Mucosa of gallbladder (tissue), 1 donor: ENCODE results near the gene NFXL1. TPM values are rescaled to one million over a fixed set of nuclear protein-coding genes. Genes with fewer than 3 reads are reported as not detected.
"Not testable (repeated sequence)": the region's sequence is repeated elsewhere in the genome, so short reads cannot be mapped to it uniquely, and the experiment has no call there.

Experiments used
- DNase-seq: peaks from one replicate; pipeline ENCODE4 v3.0.0-alpha.2; 2020; ENCODE audit warnings: low spot score
- total RNA-seq: library from RNA; stranded (reverse); gene quantifications from one replicate; pipeline ENCODE4 v1.2.1, GENCODE V29; 2021
- donor health status: DM: no; HTN: no; CAD: no.

Gene NFXL1
- total RNA-seq: 10.6 TPM

DNA sequence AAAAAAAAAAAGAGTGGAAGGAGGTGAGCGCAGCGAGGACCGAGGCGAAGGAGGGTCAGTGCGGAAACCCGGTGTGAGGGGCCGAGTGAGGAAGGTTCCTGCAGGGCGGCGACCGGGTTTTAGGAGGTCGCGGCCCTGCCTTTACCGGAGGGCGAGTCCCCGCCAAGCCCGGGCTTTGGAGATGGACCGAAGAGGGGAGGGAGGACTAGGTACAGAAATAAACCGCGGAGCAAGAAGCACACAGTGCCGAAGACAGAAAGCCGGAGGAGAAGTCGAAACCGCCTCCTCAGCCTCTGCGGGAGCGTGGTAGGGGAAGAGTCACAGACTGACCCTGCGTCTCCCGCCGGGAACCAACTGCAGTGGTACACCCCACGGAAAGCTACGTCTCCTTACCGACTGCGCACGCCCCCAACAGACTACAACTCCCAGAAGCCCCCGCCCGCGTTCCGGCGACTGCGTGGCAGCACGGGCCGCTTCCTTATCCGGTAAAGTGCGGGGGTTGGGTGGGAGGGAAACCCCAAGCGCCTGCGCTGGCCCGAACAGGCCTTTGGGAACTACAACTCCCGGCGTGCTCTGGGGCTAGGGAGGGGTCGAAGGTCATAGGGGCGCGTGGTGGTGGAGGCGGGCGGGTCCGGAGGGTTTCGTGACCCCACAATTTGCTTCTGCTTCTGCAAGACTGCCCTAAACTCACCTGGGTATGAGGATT lies at the start of gene NFXL1:
Gene NFXL1, minus strand, starts transcription at position 364 of the 706 bp plus-strand sequence. CDS start 380 bp downstream, outside the sequence.
- peak; percentile 98 for DNase-seq

GRCh38 chr4:47954677-47955076 lies 40.3 kb upstream of the NFXL1 start:
- DNase-seq: no peak

- no peak for DNase-seq
Observed at GRCh38 chr4:47954245-47954644, 39.9 kb upstream of the NFXL1 start.

DNA sequence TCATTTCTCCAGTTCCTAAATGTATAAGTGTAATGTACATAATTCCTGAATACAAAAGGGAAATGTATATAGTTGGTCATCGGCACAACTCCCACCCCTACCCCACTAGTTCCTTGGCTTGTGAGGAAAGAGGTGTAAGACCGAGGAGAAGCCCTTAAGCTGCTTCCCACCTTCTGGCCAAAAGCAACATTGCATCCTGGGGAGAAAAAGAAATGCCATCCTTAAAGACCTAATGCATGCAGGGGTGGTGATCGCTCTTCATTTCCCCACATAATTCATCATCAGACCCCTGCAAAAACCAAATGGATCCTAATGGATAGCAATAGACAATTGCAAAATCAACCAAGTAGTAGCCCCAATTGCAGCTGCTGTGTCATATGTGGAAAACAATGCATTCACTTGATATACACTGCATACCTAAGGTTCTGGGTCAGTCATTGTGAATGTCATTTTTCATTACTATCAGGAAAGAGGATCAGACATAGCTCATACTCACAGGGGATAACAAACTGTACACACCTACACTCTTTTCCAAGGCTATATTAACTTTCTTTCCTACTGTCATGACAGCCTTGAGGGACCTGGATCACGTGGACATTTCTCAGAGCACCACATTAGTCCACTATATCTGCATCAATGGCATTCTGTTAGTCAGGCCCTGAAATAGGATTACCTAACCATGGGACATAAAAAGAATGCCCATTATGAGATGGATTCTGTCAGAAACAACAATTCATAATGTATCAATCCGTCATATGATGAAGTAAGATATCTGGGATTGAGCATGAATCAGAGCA lies 31.7 kb upstream of the NFXL1 start:
- no peak for DNase-seq

DNA sequence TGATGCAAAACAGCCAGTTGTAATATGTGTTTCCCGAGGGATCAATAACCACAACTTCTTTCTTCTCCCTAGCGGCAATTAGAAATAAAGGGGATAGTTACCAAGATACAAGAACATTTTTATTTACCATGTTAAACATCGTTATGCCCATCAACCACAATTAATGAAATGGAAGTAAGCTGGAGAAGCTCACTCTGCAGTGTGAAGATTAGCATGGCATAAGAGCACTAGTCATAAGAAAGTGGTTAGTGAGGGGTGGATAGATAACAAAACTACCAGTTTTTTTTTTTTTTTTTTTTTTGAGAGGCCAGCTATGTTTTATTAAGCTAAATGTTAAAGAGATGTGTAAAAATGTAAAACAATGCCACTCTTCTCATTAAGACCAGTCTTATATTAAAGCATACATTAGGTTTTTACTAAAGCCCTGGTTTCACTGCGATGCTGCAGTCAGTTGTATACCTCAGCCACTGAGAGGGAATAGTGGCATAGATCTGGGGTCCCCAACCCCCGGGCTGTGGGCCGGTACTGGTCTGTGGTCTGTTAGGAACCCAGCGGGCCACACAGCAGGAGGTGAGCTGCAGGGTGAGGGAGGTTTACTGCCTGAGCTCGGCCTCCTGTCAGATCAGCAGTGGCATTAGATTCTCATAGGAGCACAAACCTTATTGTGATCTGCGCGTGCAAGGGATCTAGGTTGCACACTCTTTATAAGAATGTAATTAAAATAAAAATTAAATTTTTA lies 27.9 kb upstream of the NFXL1 start:
- DNase-seq: no peak

GRCh38 chr4:47939456-47939855 lies 25.1 kb upstream of the NFXL1 start:
- no peak for DNase-seq

GRCh38 chr4:47936336-47936735 lies 22.0 kb upstream of the NFXL1 start:
- DNase-seq: no peak

DNA sequence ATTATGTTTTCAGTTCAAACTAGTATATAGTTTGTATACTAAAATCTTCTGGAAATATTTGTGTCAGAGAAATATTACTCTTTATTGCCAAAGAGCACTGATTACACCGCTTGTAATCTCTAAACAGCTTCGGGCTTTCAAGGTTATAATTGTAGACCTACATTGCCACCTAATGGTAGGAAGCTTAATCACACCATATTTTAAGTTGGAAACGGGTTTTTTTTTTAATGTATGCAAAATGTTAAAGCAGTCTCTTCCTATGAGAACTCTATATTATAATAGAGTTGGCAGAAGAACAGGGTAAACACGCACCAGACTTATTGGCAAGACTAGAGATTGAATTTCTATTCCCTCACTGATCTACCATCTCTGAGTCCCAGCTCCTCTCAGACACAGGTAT lies 19.5 kb upstream of the NFXL1 start:
- DNase-seq: no peak

GRCh38 chr4:47930971-47931804 lies 16.8 kb upstream of the NFXL1 start:
- DNase-seq: peak; percentile 31

GRCh38 chr4:47929682-47930201 lies 15.4 kb upstream of the NFXL1 start:
- DNase-seq: no peak

DNA sequence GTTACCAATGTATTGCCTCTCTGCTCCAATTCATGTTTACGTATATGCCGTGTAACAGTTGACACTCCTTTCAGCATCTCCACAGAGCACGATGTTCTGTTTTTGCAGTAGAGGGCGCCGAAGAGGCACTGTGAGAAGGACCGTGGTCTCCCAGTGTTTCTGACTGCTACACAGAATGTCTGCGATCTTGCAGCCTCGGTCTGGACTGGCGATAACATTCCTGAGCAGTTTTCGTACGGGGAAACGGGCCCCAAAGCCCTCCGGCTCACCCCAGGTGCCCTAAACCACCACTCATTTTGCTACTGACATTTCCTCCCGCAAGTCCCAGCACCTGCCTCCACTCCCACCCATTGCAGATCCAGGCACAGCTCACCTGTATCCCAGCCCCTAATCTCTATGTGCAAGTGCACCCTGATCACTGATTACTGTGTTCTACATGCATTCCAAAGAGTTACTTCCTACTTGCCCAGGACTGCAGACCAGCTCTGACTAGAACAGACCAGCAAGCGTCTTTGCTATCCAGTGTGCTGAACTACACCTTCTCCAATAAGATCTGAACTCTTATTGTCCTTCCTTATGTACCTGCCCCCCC lies 12.4 kb upstream of the NFXL1 start:
- peak; percentile 54 for DNase-seq

- DNase-seq: not testable (repeated sequence)
Observed at GRCh38 chr4:47923261-47923608, 8.9 kb upstream of the NFXL1 start.

DNA sequence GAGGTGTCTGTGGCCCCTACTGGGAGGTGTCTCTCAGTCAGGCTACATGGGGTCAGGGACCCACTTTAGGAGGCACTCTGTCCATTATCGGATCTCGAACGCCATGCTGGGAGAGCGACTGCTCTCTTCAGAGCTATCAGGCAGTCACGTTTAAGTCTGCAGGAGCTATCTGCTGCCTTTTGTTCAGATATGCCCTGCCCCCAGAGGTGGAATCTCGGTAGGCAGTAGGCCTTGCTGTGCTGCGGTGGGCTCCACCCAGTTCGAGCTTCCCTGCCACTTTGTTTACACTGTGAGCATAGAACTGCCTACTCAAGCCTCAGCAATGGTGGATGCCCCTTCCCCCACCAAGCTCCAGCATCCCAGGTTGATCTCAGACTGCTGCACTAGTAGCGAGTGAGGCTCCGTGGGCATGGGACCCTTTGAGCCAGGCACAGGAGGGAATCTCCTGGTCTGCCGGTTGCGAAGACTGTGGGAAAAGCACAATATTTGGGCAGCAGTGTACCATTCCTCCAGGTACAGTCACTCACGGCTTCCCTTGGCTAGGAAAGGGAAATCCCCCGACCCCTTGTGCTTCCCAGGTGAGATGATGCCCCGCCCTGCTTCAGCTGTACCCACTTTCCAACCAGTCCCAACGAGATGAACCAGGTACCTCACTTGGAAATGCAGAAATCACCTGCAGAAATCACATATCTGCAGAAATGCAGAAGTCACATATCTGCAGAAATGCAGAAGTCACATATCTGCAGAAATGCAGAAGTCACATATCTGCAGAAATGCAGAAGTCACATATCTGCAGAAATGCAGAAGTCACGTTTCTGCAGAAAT lies 8.3 kb upstream of the NFXL1 start:
- DNase-seq: not testable (repeated sequence)

GRCh38 chr4:47917163-47917562 lies 2.8 kb upstream of the NFXL1 start:
- DNase-seq: not testable (repeated sequence)

DNA sequence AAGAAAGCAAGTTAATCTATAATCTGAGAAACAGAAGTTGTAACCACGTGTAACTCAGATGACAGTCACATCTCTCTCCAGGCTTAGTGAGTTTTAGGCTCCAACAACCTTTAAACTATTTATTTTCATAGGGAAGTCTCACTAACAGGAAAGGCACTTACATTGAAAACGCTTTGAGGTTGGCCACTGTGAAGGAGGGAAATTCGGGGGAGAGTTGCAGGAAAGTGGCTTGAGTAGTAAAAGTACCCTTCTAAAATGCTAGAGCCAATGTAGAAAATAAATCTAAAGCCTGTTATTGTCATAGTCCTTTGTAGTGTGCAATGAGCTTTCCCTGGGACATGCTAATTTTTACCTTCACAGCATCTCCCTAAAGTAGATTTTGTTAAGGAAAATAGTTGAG lies 995 bp upstream of the NFXL1 start:
- DNase-seq: no peak

DNA sequence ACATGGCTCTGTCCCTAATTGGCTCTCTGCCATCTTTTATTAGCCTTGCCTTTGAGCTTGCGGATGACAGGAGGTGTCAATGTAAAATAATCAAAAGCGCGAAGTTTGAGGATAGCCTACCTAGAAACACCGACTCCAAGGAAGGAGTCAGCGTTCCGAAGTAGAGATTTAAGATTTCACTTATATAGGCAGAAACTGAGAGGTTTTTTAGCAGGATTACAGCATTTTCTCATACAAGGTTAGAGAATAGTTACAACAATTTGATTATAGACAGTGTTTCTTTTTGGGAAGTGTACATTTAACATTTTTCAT lies 499 bp upstream of the NFXL1 start:
- no peak for DNase-seq

DNA sequence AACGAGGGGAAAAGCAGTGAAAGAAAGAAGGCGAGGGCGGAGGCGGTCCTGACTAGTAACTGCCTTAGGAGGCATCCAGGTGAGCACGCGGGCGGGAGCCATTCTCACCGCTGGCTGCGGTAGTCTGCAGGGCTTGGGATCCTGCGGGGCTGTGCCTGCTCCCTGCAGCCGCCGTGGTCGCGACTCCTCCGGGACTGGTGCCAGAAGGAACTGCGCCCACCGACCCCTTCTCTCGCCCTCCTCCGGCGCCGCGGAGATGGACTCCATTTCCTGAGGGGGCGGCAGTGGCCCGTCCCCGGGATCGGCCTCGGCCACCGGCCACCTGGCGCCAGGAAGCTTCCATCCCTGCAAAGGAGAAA lies 543 bp downstream of the NFXL1 start:
- peak; percentile 19 for DNase-seq

DNA sequence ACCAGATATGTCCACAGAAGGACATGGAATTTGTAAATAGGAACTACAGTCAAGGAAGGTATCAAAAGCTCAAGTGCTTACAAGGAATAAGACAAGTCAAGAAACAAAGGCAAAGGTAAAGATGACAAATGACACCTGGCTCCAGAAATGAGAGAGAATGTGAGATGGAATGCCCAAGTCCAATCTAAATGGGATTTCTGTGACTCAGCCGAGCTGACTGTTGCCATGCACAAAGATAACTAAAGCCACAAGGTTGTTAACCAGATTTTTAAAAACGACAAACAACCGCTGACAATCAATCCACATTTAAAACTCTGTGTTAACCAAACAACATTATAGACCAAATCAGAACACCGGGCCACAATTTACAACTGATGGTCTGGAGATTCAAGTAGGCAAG lies 1.1 kb downstream of the NFXL1 start:
- no peak for DNase-seq

DNA sequence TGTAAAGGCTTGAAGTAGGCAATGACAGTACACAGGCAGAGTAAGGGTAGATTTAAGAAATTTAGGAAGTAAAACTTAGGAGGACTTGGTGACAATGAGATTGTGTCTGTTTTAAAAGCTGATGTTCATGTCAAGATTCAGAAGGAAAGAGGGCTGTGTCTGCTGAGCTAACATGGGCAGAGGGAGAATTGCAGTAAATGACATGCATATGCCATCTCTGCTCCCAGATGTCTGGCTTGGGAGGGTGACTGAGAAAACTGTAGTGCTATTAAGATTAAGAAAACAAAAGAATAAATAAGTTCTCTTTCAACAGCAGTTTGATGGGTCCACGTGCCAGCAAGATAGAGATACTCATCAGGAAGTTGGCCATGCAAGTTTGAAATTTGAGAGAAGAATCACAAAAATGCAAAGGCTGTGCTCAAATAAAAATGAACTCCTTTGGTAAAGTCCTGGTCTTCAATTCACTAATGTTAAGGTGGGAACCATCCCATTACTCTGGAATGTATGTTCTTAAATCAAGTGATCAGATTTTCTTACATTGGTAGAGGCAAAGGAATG lies 7.2 kb downstream of the NFXL1 start:
- no peak for DNase-seq

DNA sequence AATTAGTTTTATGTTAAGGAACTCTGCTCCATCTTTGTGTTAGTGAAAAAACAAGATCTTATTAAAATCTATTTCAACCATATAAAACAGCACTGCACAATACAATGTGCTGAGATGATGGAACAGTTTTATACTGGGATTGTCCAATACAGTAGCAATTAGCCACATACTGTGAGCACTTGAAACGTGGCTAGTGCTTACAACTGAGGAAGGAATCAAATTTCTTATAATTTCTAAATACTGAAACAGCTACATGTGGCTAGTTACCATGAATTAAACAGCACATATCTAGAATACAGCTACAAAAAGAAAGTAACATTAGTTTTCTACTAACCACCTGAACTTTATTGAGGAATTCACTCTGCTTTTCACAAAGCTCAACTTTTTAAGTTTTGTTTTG lies 14.7 kb downstream of the NFXL1 start:
- no peak for DNase-seq
